GM12878 (cell line): ENCODE results near the gene ZNF282. TPM values are rescaled to one million over a fixed set of nuclear protein-coding genes. Genes with fewer than 3 reads are reported as not detected.

ENCODE experiments used
- ATF7 ChIP-seq: fragments of 450-650 bp; IDR thresholded peaks from 2 replicates; pipeline ENCODE4 v1.6.1; 2016; ENCODE audit warnings: low read depth, mild to moderate bottlenecking
- BHLHE40 ChIP-seq, 2 experiments: fragments of 450-650 bp in 1 of 2; IDR thresholded peaks; 2 replicates each; pipeline ENCODE4 v1.6.1; 2011 to 2017; ENCODE audit warnings: low read depth in 2 of 2, borderline replicate concordance in 1 of 2, improper control_type of control experiment in 1 of 2, low read length in 1 of 2, mild to moderate bottlenecking in 1 of 2
- CHD1 ChIP-seq: IDR thresholded peaks from 2 replicates; pipeline ENCODE4 v1.6.1; 2012; ENCODE audit warnings: low read depth, low read length, improper control_type of control experiment
- EED ChIP-seq: sonication (generic); IDR thresholded peaks from 2 replicates; pipeline ENCODE4 v1.6.1; 2016; ENCODE audit warnings: antibody characterized with exemption, low read depth
- EZH2 ChIP-seq: IDR thresholded peaks from 2 replicates; pipeline ENCODE4 v1.6.1; 2012; ENCODE audit warnings: low read depth, mild to moderate bottlenecking, control low read depth, inconsistent platforms, low read length, borderline replicate concordance; ENCODE audit not compliant: control insufficient read depth
- FOS ChIP-seq: IDR thresholded peaks from 3 replicates; pipeline ENCODE4 v1.6.1; 2011; ENCODE audit warnings: borderline replicate concordance; ENCODE audit not compliant: insufficient read length; ENCODE audit errors: extremely low read depth
- KDM1A ChIP-seq: fragments of 200-600 bp; sonication (generic); IDR thresholded peaks from 2 replicates; pipeline ENCODE4 v1.6.1; 2016; ENCODE audit warnings: borderline replicate concordance
- MYC ChIP-seq: IDR thresholded peaks from 2 replicates; pipeline ENCODE4 v1.6.1; 2011; ENCODE audit warnings: mild to moderate bottlenecking, low read length, moderate library complexity, inconsistent platforms; ENCODE audit not compliant: insufficient read depth, insufficient replicate concordance, insufficient read length, severe bottlenecking
- NFYA ChIP-seq: IDR thresholded peaks from 2 replicates; pipeline ENCODE4 v1.6.1; 2011; ENCODE audit warnings: low read depth, mild to moderate bottlenecking, low read length, improper control_type of control experiment, borderline replicate concordance
- PAX8 ChIP-seq: fragments of 450-650 bp; IDR thresholded peaks from 2 replicates; pipeline ENCODE4 v1.6.1; 2017; ENCODE audit warnings: mild to moderate bottlenecking, moderate library complexity
- POU2F2 ChIP-seq: IDR thresholded peaks from 3 replicates; pipeline ENCODE4 v1.6.1; 2011; ENCODE audit warnings: low read depth, mild to moderate bottlenecking, low read length, borderline replicate concordance
- RFX5 ChIP-seq: IDR thresholded peaks from 2 replicates; pipeline ENCODE4 v1.6.1; 2011; ENCODE audit warnings: low read depth, low read length, improper control_type of control experiment
- SP1 ChIP-seq: IDR thresholded peaks from one replicate; pipeline ENCODE4 v1.6.1; 2011; ENCODE audit warnings: low read depth, low read length
- SREBF2 ChIP-seq: IDR thresholded peaks from 2 replicates; pipeline ENCODE4 v1.6.1; 2012; ENCODE audit warnings: mild to moderate bottlenecking, low read length
- YBX1 ChIP-seq: fragments of 450-650 bp; IDR thresholded peaks from 2 replicates; pipeline ENCODE4 v1.6.1; 2016; ENCODE audit warnings: antibody characterized with exemption
- ZNF274 ChIP-seq: IDR thresholded peaks from one replicate; pipeline ENCODE4 v1.8.0; 2011; ENCODE audit not compliant: insufficient read length, insufficient read depth
- ZNF622 ChIP-seq: fragments of 450-650 bp; IDR thresholded peaks from 2 replicates; pipeline ENCODE4 v1.6.1; 2017; ENCODE audit warnings: mild to moderate bottlenecking, inconsistent platforms
- polyA plus RNA-seq, 11 experiments: library from polyadenylated mRNA; depleted of rRNA in 4 of 11; unstranded in 6 of 11; stranded (reverse) in 5 of 11; fragments of >200 nt; fragmentation: Nextera tagmentation in 4 of 11; fragmentation: Illumina TruSeq in 1 of 11; extraction: Ambion mirVana in 4 of 11; extraction: Trizol in 1 of 11; gene quantifications; 1 replicate in 1 of 11; 2 replicates in 10 of 11; pipeline versions ENCODE4 v1.2.1 to v1.2.3, GENCODE V29; 2011 to 2016; ENCODE audit warnings: inconsistent platforms in 2 of 11, missing spikeins in 2 of 11, low read depth in 1 of 11
- total RNA-seq, 4 experiments: library from RNA; depleted of rRNA in 3 of 4; stranded (reverse); fragments of >200 nt in 3 of 4; fragmentation: Illumina TruSeq in 1 of 4; extraction: Trizol in 1 of 4; gene quantifications; 2 replicates each; pipeline versions ENCODE4 v1.2.1 to v1.2.3, GENCODE V29; 2013 to 2021
- TF ChIP-seq, protein P1 (sequence below): fragments of 150-350 bp; IDR thresholded peaks from 2 replicates; pipeline ENCODE4 v1.6.1; 2016; ENCODE audit warnings: low read depth, low read length
- TF ChIP-seq, protein P2 (sequence below): fragments of 450-650 bp; IDR thresholded peaks from 2 replicates; pipeline ENCODE4 v1.6.1; 2014; ENCODE audit warnings: mild to moderate bottlenecking
- TF ChIP-seq, protein P3 (sequence below): IDR thresholded peaks from 2 replicates; pipeline ENCODE4 v1.6.1; 2012; ENCODE audit warnings: low read length, inconsistent platforms
- TF ChIP-seq, protein P4 (sequence below): IDR thresholded peaks from 2 replicates; pipeline ENCODE4 v1.6.1; 2011; ENCODE audit warnings: low read depth, low read length, improper control_type of control experiment, borderline replicate concordance
- TF ChIP-seq, protein P5 (sequence below): fragments of 450-650 bp; IDR thresholded peaks from 2 replicates; pipeline ENCODE4 v1.6.1; 2017; ENCODE audit warnings: mild to moderate bottlenecking, low read depth, inconsistent platforms; ENCODE audit not compliant: poor library complexity, severe bottlenecking

The ZNF282 gene
- total and polyA plus RNA-seq, 10 of the 15 experiments (the other 5 are each of a cell fraction or from before 2014, with no cell fraction given): 0.35 to 28.4 (median 8.1) TPM

DNA sequence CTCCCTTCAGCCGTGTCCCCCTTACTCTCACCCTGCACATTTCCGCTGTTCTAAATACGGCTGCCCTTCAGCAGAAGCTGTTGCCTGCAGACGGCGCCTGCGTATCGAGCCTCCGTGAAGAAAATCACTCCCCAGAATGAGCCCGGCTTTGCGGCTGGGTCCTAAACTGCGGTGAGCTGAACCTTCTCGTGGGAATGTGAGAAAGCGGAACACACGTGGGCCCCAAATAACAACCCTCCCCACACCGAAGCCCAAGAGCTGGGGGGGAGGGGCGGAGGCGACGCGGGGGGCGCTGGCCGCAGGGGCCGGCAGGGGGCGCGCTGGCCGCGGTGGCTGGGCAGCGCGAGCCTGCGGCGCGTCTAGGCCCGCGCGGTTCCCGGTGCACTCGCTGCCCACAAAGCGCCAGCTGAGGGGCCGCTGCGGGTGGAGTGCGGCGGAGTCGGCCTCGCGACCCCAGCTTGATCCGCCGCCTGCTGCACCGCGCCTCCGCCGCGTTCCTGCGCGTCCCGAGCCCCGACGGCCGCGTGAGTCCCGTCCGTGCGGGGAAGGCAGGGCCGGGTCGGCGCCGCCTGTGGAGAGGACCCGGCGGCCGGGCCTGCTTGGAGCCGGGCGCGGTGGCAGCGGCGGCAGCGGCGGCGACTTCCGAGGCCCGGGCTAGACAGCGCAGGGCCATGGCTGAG, 48.1 kb upstream of the ZNF282 start, which contains the start of gene ZNF398 (continued):
- TF ChIP-seq, protein P1, sequence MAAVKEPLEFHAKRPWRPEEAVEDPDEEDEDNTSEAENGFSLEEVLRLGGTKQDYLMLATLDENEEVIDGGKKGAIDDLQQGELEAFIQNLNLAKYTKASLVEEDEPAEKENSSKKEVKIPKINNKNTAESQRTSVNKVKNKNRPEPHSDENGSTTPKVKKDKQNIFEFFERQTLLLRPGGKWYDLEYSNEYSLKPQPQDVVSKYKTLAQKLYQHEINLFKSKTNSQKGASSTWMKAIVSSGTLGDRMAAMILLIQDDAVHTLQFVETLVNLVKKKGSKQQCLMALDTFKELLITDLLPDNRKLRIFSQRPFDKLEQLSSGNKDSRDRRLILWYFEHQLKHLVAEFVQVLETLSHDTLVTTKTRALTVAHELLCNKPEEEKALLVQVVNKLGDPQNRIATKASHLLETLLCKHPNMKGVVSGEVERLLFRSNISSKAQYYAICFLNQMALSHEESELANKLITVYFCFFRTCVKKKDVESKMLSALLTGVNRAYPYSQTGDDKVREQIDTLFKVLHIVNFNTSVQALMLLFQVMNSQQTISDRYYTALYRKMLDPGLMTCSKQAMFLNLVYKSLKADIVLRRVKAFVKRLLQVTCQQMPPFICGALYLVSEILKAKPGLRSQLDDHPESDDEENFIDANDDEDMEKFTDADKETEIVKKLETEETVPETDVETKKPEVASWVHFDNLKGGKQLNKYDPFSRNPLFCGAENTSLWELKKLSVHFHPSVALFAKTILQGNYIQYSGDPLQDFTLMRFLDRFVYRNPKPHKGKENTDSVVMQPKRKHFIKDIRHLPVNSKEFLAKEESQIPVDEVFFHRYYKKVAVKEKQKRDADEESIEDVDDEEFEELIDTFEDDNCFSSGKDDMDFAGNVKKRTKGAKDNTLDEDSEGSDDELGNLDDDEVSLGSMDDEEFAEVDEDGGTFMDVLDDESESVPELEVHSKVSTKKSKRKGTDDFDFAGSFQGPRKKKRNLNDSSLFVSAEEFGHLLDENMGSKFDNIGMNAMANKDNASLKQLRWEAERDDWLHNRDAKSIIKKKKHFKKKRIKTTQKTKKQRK: no peak
- no peak for TF ChIP-seq NFYA
- peak in 1 of 2 experiments; percentile 66; a peak in 2 of 4 replicates for TF ChIP-seq BHLHE40 (IDR thresholded peaks at IDR 0.05; ENCODE audit: borderline replicate concordance in 1 of 2, low read depth in 2 of 2, low read length in 1 of 2)
- TF ChIP-seq EZH2: no peak
- TF ChIP-seq CHD1: no peak
- TF ChIP-seq, protein P2, sequence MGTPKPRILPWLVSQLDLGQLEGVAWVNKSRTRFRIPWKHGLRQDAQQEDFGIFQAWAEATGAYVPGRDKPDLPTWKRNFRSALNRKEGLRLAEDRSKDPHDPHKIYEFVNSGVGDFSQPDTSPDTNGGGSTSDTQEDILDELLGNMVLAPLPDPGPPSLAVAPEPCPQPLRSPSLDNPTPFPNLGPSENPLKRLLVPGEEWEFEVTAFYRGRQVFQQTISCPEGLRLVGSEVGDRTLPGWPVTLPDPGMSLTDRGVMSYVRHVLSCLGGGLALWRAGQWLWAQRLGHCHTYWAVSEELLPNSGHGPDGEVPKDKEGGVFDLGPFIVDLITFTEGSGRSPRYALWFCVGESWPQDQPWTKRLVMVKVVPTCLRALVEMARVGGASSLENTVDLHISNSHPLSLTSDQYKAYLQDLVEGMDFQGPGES: no peak
- no peak for TF ChIP-seq ZNF622
- TF ChIP-seq, protein P3, sequence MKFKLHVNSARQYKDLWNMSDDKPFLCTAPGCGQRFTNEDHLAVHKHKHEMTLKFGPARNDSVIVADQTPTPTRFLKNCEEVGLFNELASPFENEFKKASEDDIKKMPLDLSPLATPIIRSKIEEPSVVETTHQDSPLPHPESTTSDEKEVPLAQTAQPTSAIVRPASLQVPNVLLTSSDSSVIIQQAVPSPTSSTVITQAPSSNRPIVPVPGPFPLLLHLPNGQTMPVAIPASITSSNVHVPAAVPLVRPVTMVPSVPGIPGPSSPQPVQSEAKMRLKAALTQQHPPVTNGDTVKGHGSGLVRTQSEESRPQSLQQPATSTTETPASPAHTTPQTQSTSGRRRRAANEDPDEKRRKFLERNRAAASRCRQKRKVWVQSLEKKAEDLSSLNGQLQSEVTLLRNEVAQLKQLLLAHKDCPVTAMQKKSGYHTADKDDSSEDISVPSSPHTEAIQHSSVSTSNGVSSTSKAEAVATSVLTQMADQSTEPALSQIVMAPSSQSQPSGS: no peak; the same call in 1 of the 2 replicates
- no peak for TF ChIP-seq RFX5
- TF ChIP-seq ZNF274: no peak
- TF ChIP-seq SP1: peak; percentile 31
- TF ChIP-seq ATF7: no peak
- TF ChIP-seq POU2F2: no peak; the same call in 2 of the 3 replicates
- TF ChIP-seq MYC: peak; percentile 69
- TF ChIP-seq, protein P4, sequence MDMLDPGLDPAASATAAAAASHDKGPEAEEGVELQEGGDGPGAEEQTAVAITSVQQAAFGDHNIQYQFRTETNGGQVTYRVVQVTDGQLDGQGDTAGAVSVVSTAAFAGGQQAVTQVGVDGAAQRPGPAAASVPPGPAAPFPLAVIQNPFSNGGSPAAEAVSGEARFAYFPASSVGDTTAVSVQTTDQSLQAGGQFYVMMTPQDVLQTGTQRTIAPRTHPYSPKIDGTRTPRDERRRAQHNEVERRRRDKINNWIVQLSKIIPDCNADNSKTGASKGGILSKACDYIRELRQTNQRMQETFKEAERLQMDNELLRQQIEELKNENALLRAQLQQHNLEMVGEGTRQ: no peak; the same call in 1 of the 2 replicates
- TF ChIP-seq, protein P5, sequence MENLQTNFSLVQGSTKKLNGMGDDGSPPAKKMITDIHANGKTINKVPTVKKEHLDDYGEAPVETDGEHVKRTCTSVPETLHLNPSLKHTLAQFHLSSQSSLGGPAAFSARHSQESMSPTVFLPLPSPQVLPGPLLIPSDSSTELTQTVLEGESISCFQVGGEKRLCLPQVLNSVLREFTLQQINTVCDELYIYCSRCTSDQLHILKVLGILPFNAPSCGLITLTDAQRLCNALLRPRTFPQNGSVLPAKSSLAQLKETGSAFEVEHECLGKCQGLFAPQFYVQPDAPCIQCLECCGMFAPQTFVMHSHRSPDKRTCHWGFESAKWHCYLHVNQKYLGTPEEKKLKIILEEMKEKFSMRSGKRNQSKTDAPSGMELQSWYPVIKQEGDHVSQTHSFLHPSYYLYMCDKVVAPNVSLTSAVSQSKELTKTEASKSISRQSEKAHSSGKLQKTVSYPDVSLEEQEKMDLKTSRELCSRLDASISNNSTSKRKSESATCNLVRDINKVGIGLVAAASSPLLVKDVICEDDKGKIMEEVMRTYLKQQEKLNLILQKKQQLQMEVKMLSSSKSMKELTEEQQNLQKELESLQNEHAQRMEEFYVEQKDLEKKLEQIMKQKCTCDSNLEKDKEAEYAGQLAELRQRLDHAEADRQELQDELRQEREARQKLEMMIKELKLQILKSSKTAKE: peak; percentile 49
- no peak for TF ChIP-seq KDM1A
- TF ChIP-seq PAX8: no peak
- TF ChIP-seq FOS: no peak
- TF ChIP-seq YBX1: no peak
- no peak for TF ChIP-seq SREBF2
- peak; percentile 53 for TF ChIP-seq EED
